ENCODE measurements around the gene RIPOR2. TPM values are rescaled to one million over a fixed set of nuclear protein-coding genes. Genes with fewer than 3 reads are reported as not detected.
"Not testable (repeated sequence)": the region's sequence is repeated elsewhere in the genome, so short reads cannot be mapped to it uniquely, and the experiment has no call there.

RIPOR2 gene
- total RNA-seq, 2 experiments from 2014 or later = 21.0 to 23.5 TPM

- POLR2A ChIA-PET = not testable (repeated sequence)
- CTCF ChIA-PET = interaction anchor here (0.8 to 2.3 kb wide), 4 partner anchors 15 to 57 kb away, joined by 3 to 12 read pairs (median 6); no protein-coding TSS in a partner anchor
Observed at GRCh38 chr6:24914082-24914481, 21.7 kb downstream of the RIPOR2 start.

GRCh38 chr6:24911796-24912382 is 23.9 kb downstream of the RIPOR2 start:
- ChIA-PET POLR2A (interaction anchor here (0.7 to 1.3 kb wide), 2 partner anchors 27 to 55 kb away, joined by 3 to 5 read pairs; no protein-coding TSS in a partner anchor), CTCF (interaction anchor here (0.8 to 4.6 kb wide), 4 partner anchors 8 to 79 kb away, joined by 3 to 39 read pairs (median 21); no protein-coding TSS in a partner anchor)

- POLR2A ChIA-PET = interaction anchor here (0.7 to 3.6 kb wide), 6 partner anchors 8 to 54 kb away, joined by 3 to 28 read pairs (median 6); no protein-coding TSS in a partner anchor
- CTCF ChIA-PET = interaction anchor here (0.6 to 4.6 kb wide), 12 partner anchors 9 to 103 kb away, joined by 3 to 39 read pairs (median 6); no protein-coding TSS in a partner anchor
Observed at GRCh38 chr6:24910961-24911725, 24.6 kb downstream of the RIPOR2 start.

GRCh38 chr6:24910331-24910960 is 25.3 kb downstream of the RIPOR2 start:
- CTCF ChIA-PET = interaction anchor here (0.6 to 4.6 kb wide), 17 partner anchors 9 to 108 kb away, joined by 3 to 39 read pairs (median 6); no protein-coding TSS in a partner anchor

GRCh38 chr6:24909241-24910216 is 26.2 kb downstream of the RIPOR2 start:
- POLR2A ChIA-PET = interaction anchor here (0.7 to 3.6 kb wide), 11 partner anchors 10 to 229 kb away, joined by 3 to 28 read pairs (median 6); partner anchors contain the start of gene RIPOR2
- CTCF ChIA-PET = interaction anchor here (0.7 to 4.6 kb wide), 14 partner anchors 10 to 129 kb away, joined by 3 to 39 read pairs (median 6); no protein-coding TSS in a partner anchor

More at GRCh38 chr6:24910331-24910960, 25.3 kb downstream of the RIPOR2 start:
- POLR2A ChIA-PET = interaction anchor here (1.0 to 3.6 kb wide), 7 partner anchors 9 to 80 kb away, joined by 4 to 28 read pairs (median 7); partner anchors contain the start of gene RIPOR2

GRCh38 chr6:24908650-24909035 is 27.1 kb downstream of the RIPOR2 start:
- ChIA-PET POLR2A (interaction anchor here (0.8 to 3.6 kb wide), 8 partner anchors 9 to 230 kb away, joined by 3 to 28 read pairs (median 5); no protein-coding TSS in a partner anchor), CTCF (interaction anchor here (0.7 to 4.6 kb wide), 8 partner anchors 9 to 130 kb away, joined by 3 to 39 read pairs (median 6); no protein-coding TSS in a partner anchor)

- CTCF ChIA-PET = interaction anchor here (1.2 to 4.4 kb wide), 5 partner anchors 9 to 104 kb away, joined by 3 to 24 read pairs (median 4); no protein-coding TSS in a partner anchor
- POLR2A ChIA-PET = interaction anchor here (0.8 to 3.6 kb wide), 7 partner anchors 8 to 230 kb away, joined by 3 to 15 read pairs (median 3); no protein-coding TSS in a partner anchor
Observed at GRCh38 chr6:24907919-24908649, 27.7 kb downstream of the RIPOR2 start.

GRCh38 chr6:24906314-24906713 is 29.4 kb downstream of the RIPOR2 start:
- CTCF ChIA-PET = interaction anchor here (1.9 kb wide), 1 partner anchor 85 kb away, joined by 10 read pairs; no protein-coding TSS in a partner anchor
- POLR2A ChIA-PET = interaction anchor here (0.6 kb wide), 1 partner anchor 1197 kb away, joined by 5 read pairs; no protein-coding TSS in a partner anchor

- ChIA-PET POLR2A (interaction anchor here (0.6 kb wide), 1 partner anchor 1198 kb away, joined by 5 read pairs; no protein-coding TSS in a partner anchor), CTCF (interaction anchor here (1.0 to 1.9 kb wide), 3 partner anchors 17 to 85 kb away, joined by 4 to 10 read pairs (median 4); no protein-coding TSS in a partner anchor)
Observed at GRCh38 chr6:24905483-24905882, 30.3 kb downstream of the RIPOR2 start.

- CTCF ChIA-PET = interaction anchor here (1.3 to 1.8 kb wide), 3 partner anchors 24 to 48 kb away, joined by 3 to 4 read pairs (median 4); no protein-coding TSS in a partner anchor
- POLR2A ChIA-PET = no interaction called here
Observed at GRCh38 chr6:24903681-24904080, 32.1 kb downstream of the RIPOR2 start.

GRCh38 chr6:24902782-24903181 is 33.0 kb downstream of the RIPOR2 start:
- ChIA-PET CTCF (no interaction called here), POLR2A (no interaction called here)

GRCh38 chr6:24901698-24902328 is 33.9 kb downstream of the RIPOR2 start:
- ChIA-PET CTCF (no interaction called here), POLR2A (no interaction called here)

- ChIA-PET CTCF (interaction anchor here (3.2 kb wide), 1 partner anchor 9 kb away, joined by 24 read pairs; no protein-coding TSS in a partner anchor), POLR2A (interaction anchor here (1.4 to 2.0 kb wide), 3 partner anchors 8 to 35 kb away, joined by 6 to 8 read pairs (median 6); partner anchors contain the start of gene RIPOR2)
Observed at GRCh38 chr6:24900917-24901697, 34.7 kb downstream of the RIPOR2 start.

GRCh38 chr6:24899997-24900325 is 35.8 kb downstream of the RIPOR2 start:
- ChIA-PET CTCF (interaction anchor here (1.1 to 3.2 kb wide), 3 partner anchors 10 to 91 kb away, joined by 4 to 24 read pairs (median 12); no protein-coding TSS in a partner anchor), POLR2A (interaction anchor here (1.4 to 2.0 kb wide), 4 partner anchors 9 to 36 kb away, joined by 6 to 8 read pairs (median 6); partner anchors contain the start of gene RIPOR2)

Data from activated CD8-positive, alpha-beta memory T cell treated with anti-CD3 and anti-CD28 coated beads for 36 hours (primary cell).